Caco-2 (cell line): ENCODE data around the gene STUB1. TPM values are rescaled to one million over a fixed set of nuclear protein-coding genes. Genes with fewer than 3 reads are reported as not detected.
A peak's percentile ranks its signal among the peaks of the same experiment; 100 is the strongest.

Source experiments
- BruUV-seq: library from RNA; stranded (reverse); fragments of 400-500 nt; replicated peaks from 2 replicates; lab custom pipeline; 2021; lab: Mats Ljungman, UMichigan
- CTCF ChIA-PET: fragments of 300-600 bp; sonication (Branson Sonifier 250); formaldehyde crosslinking; loops from one replicate; lab custom pipeline; 2022; ENCODE audit warnings: antibody characterized with exemption; lab: Charles Lee
- POLR2A ChIA-PET: fragments of 300-600 bp; sonication (Branson Sonifier 250); formaldehyde crosslinking; loops from one replicate; lab custom pipeline; 2022; ENCODE audit warnings: antibody characterized with exemption; lab: Charles Lee
- DNase-seq, 2 experiments: peaks; one replicate each; pipeline versions ENCODE4 v3.0.0 to v3.0.0-alpha.2; 2020 to 2022
- H3K27me3 ChIP-seq: replicated peaks from 2 replicates; pipeline ENCODE4 v1.6.0; 2011; ENCODE audit warnings: low read length; ENCODE audit not compliant: control insufficient read depth, insufficient read depth
- H3K36me3 ChIP-seq: 2 replicates; pipeline ENCODE4 v1.5.1; 2011; ENCODE audit warnings: low read length; ENCODE audit not compliant: control insufficient read depth, insufficient read depth
- H3K4me1 ChIP-seq: fragments of 250-450 bp; sonication (Bioruptor Pico); 2 replicates; pipeline ENCODE4 v1.5.1; 2020; ENCODE audit warnings: mild to moderate bottlenecking
- H3K4me3 ChIP-seq: 2 replicates; pipeline ENCODE4 v1.5.1; 2011; ENCODE audit warnings: low read depth, mild to moderate bottlenecking, control low read depth, low read length
- H3K9me3 ChIP-seq: fragments of 250-450 bp; sonication (Bioruptor Pico); 2 replicates; pipeline ENCODE4 v1.5.1; 2020; ENCODE audit warnings: mild to moderate bottlenecking, moderate library complexity
- H3K27ac Mint-ChIP-seq: one replicate; pipeline ENCODE4 v1.8.0; 2022; ENCODE audit warnings: mixed read lengths; ENCODE audit not compliant: unreplicated experiment
- H3K27me3 Mint-ChIP-seq: one replicate; pipeline ENCODE4 v1.8.0; 2022; ENCODE audit warnings: mixed read lengths; ENCODE audit not compliant: insufficient read depth, unreplicated experiment
- H3K36me3 Mint-ChIP-seq: one replicate; pipeline ENCODE4 v1.8.0; 2022; ENCODE audit warnings: mild to moderate bottlenecking, mixed read lengths; ENCODE audit not compliant: insufficient read depth, unreplicated experiment
- H3K4me1 Mint-ChIP-seq: one replicate; pipeline ENCODE4 v1.8.0; 2022; ENCODE audit warnings: low read depth, mixed read lengths; ENCODE audit not compliant: unreplicated experiment
- H3K4me3 Mint-ChIP-seq: one replicate; pipeline ENCODE4 v1.8.0; 2022; ENCODE audit warnings: mild to moderate bottlenecking, moderate library complexity, mixed read lengths; ENCODE audit not compliant: unreplicated experiment
- H3K9me3 Mint-ChIP-seq: one replicate; pipeline ENCODE4 v1.8.0; 2022; ENCODE audit warnings: mixed read lengths; ENCODE audit not compliant: unreplicated experiment
- CTCF ChIP-seq, 2 experiments: fragments of 200-600 bp in 1 of 2; IDR thresholded peaks; 1 replicate in 1 of 2; 2 replicates in 1 of 2; pipeline versions ENCODE4 v1.5.1 to v1.8.0; 2011 to 2022; ENCODE audit warnings: antibody characterized with exemption in 1 of 2, control low read depth in 1 of 2, inconsistent platforms in 1 of 2, low read depth in 1 of 2, low read length in 1 of 2, mild to moderate bottlenecking in 1 of 2, moderate library complexity in 1 of 2; ENCODE audit not compliant: insufficient read depth in 1 of 2, severe bottlenecking in 1 of 2, unreplicated experiment in 1 of 2
- intact Hi-C: fragments of 100-400 bp; cut with micrococcal nuclease; formaldehyde crosslinking; loops from one replicate; pipeline ENCODE4 v1.10.0; 2022; ENCODE audit not compliant: unreplicated experiment
- total RNA-seq: library from RNA; stranded (reverse); gene quantifications from 2 replicates; pipeline ENCODE4 v1.2.3, GENCODE V29; 2022

The STUB1 gene
- total RNA-seq, 1 experiment from 2014 or later, result 77.8 TPM

GRCh38 chr16:680625-680945, 375 bp downstream of the STUB1 start:
- Histone ChIP-seq H3K4me3 (peak overlapping the region; percentile 51), H3K27me3 (no peaks in the 10 kb centered on the region), H3K36me3 (0 out of 2 replicates have a peak, but pooled peaks cover 4% of the 10 kb centered on the region), H3K9me3 (no peaks in the 10 kb centered on the region), H3K4me1 (peaks cover 30% of the 10 kb centered on the region)
- Mint-ChIP-seq H3K27me3 (no peaks in the 10 kb centered on the region), H3K4me3 (peak overlapping the region; percentile 79), H3K27ac (no peak overlapping the region), H3K4me1 (no peaks in the 10 kb centered on the region), H3K9me3 (no peaks in the 10 kb centered on the region), H3K36me3 (peaks cover 60% of the 10 kb centered on the region)
- ChIA-PET CTCF (interaction anchor here (0.6 to 0.8 kb wide), 4 partner anchors 10 to 341 kb away, joined by 3 to 5 read pairs (median 3); no protein-coding TSS in a partner anchor), POLR2A (interaction anchor here (1.2 to 1.5 kb wide), 2 partner anchors 9 to 15 kb away, joined by 6 to 10 read pairs; partner anchors contain the start of gene WDR24)
- TF ChIP-seq CTCF (IDR thresholded peaks at IDR 0.05; ENCODE audit: insufficient read depth in 1 of 2, low read depth in 1 of 2, low read length in 1 of 2, severe bottlenecking in 1 of 2, unreplicated experiment in 1 of 2), result no peak
- intact Hi-C loops, result no loop called here
- BruUV-seq, result no TSS peak
- DNase-seq, result no peak

- no peaks in the 10 kb centered on the region for H3K4me1 Mint-ChIP-seq
- Histone ChIP-seq H3K4me3 (peak overlapping the region; percentile 51), H3K9me3 (no peaks in the 10 kb centered on the region), H3K36me3 (0 out of 2 replicates have a peak, but pooled peaks cover 4% of the 10 kb centered on the region), H3K27me3 (no peaks in the 10 kb centered on the region), H3K4me1 (peaks cover 35% of the 10 kb centered on the region)
- H3K27me3 Mint-ChIP-seq, result no peaks in the 10 kb centered on the region
- no peak for DNase-seq
- no TSS peak for BruUV-seq
- H3K27ac Mint-ChIP-seq, result peak overlapping the region; percentile 16
- H3K4me3 Mint-ChIP-seq, result peak overlapping the region; percentile 79
- POLR2A ChIA-PET, result interaction anchor here (1.2 to 1.5 kb wide), 2 partner anchors 9 to 14 kb away, joined by 6 to 10 read pairs; partner anchors contain the start of gene WDR24
- no peak for TF ChIP-seq CTCF (IDR thresholded peaks at IDR 0.05; ENCODE audit: insufficient read depth in 1 of 2, low read depth in 1 of 2, low read length in 1 of 2, severe bottlenecking in 1 of 2, unreplicated experiment in 1 of 2)
- peaks cover 66% of the 10 kb centered on the region for H3K36me3 Mint-ChIP-seq
- CTCF ChIA-PET, result interaction anchor here (0.8 kb wide), 1 partner anchor 88 kb away, joined by 3 read pairs; no protein-coding TSS in a partner anchor
- intact Hi-C loops, result no loop called here
- no peaks in the 10 kb centered on the region for H3K9me3 Mint-ChIP-seq
Measured at GRCh38 chr16:680967-681745, 946 bp downstream of the STUB1 start.

- intact Hi-C loops, result no loop called here
- H3K4me3 Mint-ChIP-seq, result peak overlapping the region; percentile 79
Measured at GRCh38 chr16:681746-682427, 1.7 kb downstream of the STUB1 start.

More at GRCh38 chr16:681746-682427, 1.7 kb downstream of the STUB1 start:
- Histone ChIP-seq H3K36me3 (0 out of 2 replicates have a peak, but pooled peaks cover 4% of the 10 kb centered on the region), H3K4me1 (peaks cover 37% of the 10 kb centered on the region), H3K27me3 (no peaks in the 10 kb centered on the region), H3K9me3 (no peaks in the 10 kb centered on the region), H3K4me3 (no peak overlapping the region; the same call in 1 of the 2 replicates)
- no peak for DNase-seq
- BruUV-seq, result TSS peak; percentile 70
- ChIA-PET POLR2A (interaction anchor here (0.5 kb wide), 1 partner anchor 28 kb away, joined by 7 read pairs; no protein-coding TSS in a partner anchor), CTCF (no interaction called here)
- H3K36me3 Mint-ChIP-seq, result peaks cover 66% of the 10 kb centered on the region
- no peak for TF ChIP-seq CTCF (IDR thresholded peaks at IDR 0.05; ENCODE audit: insufficient read depth in 1 of 2, low read depth in 1 of 2, low read length in 1 of 2, severe bottlenecking in 1 of 2, unreplicated experiment in 1 of 2)
- H3K27me3 Mint-ChIP-seq, result no peaks in the 10 kb centered on the region
- H3K27ac Mint-ChIP-seq, result peak overlapping the region; percentile 16
- H3K4me1 Mint-ChIP-seq, result no peaks in the 10 kb centered on the region
- no peaks in the 10 kb centered on the region for H3K9me3 Mint-ChIP-seq
